Activated naive CD8-positive, alpha-beta T cell treated with anti-CD3 and anti-CD28 coated beads, Interleukin-2, amount 10 ng/mL, durations not matched to agents 7 days and 5 days (primary cell): ENCODE results near the gene RAPH1. TPM values are rescaled to one million over a fixed set of nuclear protein-coding genes. Genes with fewer than 3 reads are reported as not detected.
"Not testable (repeated sequence)": the region's sequence is repeated elsewhere in the genome, so short reads cannot be mapped to it uniquely, and the experiment has no call there.

Experiments
- ATAC-seq: fragments of 150-1000 bp; cut with Tn5 transposase; one replicate; pipeline ENCODE4 v1.10.0; 2021; ENCODE audit warnings: low read depth, moderate library complexity
- POLR2A ChIA-PET: fragments of 350-600 bp; sonication (Branson Sonifier 250); formaldehyde crosslinking; loops from one replicate; lab custom pipeline; 2021; ENCODE audit warnings: antibody characterized with exemption; lab: Charles Lee
- DNase-seq: peaks from one replicate; pipeline ENCODE4 v3.0.0; 2021
- H3K27ac Mint-ChIP-seq: one replicate; pipeline ENCODE4 v1.8.0; 2022; ENCODE audit warnings: mild to moderate bottlenecking, mixed read lengths
- H3K27me3 Mint-ChIP-seq: one replicate; pipeline ENCODE4 v1.8.0; 2022; ENCODE audit warnings: mild to moderate bottlenecking, moderate library complexity, mixed read lengths
- H3K36me3 Mint-ChIP-seq: one replicate; pipeline ENCODE4 v1.8.0; 2021; ENCODE audit warnings: mild to moderate bottlenecking, mixed read lengths
- H3K4me1 Mint-ChIP-seq: one replicate; pipeline ENCODE4 v1.8.0; 2021; ENCODE audit warnings: mixed read lengths
- H3K4me3 Mint-ChIP-seq: one replicate; pipeline ENCODE4 v1.8.0; 2022; ENCODE audit warnings: mild to moderate bottlenecking, moderate library complexity, mixed read lengths
- H3K9me3 Mint-ChIP-seq: one replicate; pipeline ENCODE4 v1.8.0; 2021; ENCODE audit warnings: mixed read lengths
- total RNA-seq, 2 experiments: library from RNA; stranded (reverse); gene quantifications; one replicate each; pipeline ENCODE4 v1.2.3, GENCODE V29; 2021

Gene RAPH1
- total RNA-seq, 2 experiments from 2014 or later = 0.58 to 0.74 TPM

DNA sequence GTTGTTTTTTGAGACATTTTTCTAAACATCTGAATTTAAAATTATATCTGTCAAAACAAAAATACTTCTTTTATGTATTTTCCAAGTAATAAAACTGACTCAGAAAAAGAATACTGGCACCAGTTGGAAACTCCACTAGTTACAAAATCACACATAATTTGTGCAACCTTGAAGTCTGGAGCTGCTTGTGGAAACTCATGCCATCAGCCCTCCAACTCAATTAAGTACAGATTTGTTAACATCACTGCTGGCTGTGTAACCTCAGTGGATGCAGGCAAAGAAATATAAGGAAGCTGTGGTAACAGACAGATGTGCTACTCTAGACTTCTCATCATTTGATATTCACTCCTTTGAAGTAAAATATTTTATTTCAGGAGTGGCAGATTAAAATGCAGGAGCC, 30.0 kb upstream of the RAPH1 start:
- POLR2A ChIA-PET = no interaction called here
- Mint-ChIP-seq H3K4me3 (no peak overlapping the region), H3K9me3 (no peaks in the 10 kb centered on the region), H3K4me1 (peaks cover 3% of the 10 kb centered on the region), H3K27me3 (peaks cover 14% of the 10 kb centered on the region), H3K27ac (no peak overlapping the region), H3K36me3 (peaks cover 1% of the 10 kb centered on the region)
- DNase-seq (no peak), ATAC-seq (no peak)

GRCh38 chr2:203562268-203562667, 27.2 kb upstream of the RAPH1 start:
- DNase-seq (no peak), ATAC-seq (no peak)
- Mint-ChIP-seq H3K4me3 (no peak overlapping the region), H3K4me1 (no peaks in the 10 kb centered on the region), H3K27ac (no peak overlapping the region), H3K36me3 (no peaks in the 10 kb centered on the region), H3K27me3 (peaks cover 12% of the 10 kb centered on the region), H3K9me3 (no peaks in the 10 kb centered on the region)
- POLR2A ChIA-PET = no interaction called here

- POLR2A ChIA-PET = no interaction called here
Observed at GRCh38 chr2:203559641-203560040, 24.5 kb upstream of the RAPH1 start.

DNA sequence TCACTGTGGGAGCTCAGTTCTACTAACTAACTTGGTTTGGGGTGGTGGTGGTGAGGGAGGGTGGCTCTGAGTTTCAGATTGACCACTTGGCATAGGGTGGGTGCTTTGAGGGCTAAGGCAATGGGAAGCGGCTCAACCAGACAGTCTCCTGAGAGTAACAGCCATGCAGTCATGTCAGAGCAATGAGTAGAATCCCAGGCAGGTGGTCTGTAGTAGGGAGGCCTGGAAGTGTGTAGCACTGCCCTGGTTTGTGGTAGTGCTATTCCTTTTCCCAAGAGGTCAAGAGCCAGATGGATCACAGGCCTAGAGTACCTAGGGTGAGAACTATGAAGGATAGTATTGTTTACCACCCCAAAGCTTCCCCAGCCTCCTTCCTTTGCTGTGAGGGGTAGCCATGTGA, 18.7 kb upstream of the RAPH1 start:
- H3K4me3 Mint-ChIP-seq = no peak overlapping the region
- H3K9me3 Mint-ChIP-seq = no peaks in the 10 kb centered on the region
- H3K4me1 Mint-ChIP-seq = peaks cover 2% of the 10 kb centered on the region
- H3K27ac Mint-ChIP-seq = no peak overlapping the region
- POLR2A ChIA-PET = no interaction called here
- no peak for ATAC-seq
- DNase-seq = no peak
- peaks cover 3% of the 10 kb centered on the region for H3K27me3 Mint-ChIP-seq
- no peaks in the 10 kb centered on the region for H3K36me3 Mint-ChIP-seq

More at GRCh38 chr2:203559641-203560040, 24.5 kb upstream of the RAPH1 start:
- Mint-ChIP-seq H3K4me3 (no peak overlapping the region), H3K36me3 (no peaks in the 10 kb centered on the region), H3K27ac (no peak overlapping the region), H3K9me3 (no peaks in the 10 kb centered on the region), H3K27me3 (peaks cover 12% of the 10 kb centered on the region), H3K4me1 (no peaks in the 10 kb centered on the region)
- DNase-seq (no peak), ATAC-seq (no peak)

DNA sequence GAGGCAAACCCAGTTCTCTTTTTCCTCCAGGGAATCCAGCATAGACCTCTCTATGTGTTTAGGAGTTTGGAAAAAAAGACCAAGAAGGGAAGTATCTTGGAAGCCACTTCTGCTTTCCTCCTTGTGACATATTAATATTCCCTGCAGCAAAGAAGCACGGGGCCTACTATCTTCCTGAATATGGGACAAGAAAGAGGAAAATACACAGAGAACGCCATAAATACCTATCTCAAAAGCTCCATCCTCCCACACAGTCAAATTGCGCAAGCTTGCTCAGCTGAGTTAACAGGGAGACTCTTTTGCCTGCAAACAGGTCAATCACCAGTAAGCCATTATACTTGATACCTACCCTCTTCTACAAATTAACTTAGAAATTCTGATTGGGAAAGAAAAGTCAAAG, 16.7 kb upstream of the RAPH1 start:
- H3K9me3 Mint-ChIP-seq = no peaks in the 10 kb centered on the region
- H3K27me3 Mint-ChIP-seq = peaks cover 3% of the 10 kb centered on the region
- POLR2A ChIA-PET = no interaction called here
- no peak for DNase-seq
- peaks cover 8% of the 10 kb centered on the region for H3K4me1 Mint-ChIP-seq
- no peak overlapping the region for H3K4me3 Mint-ChIP-seq
- H3K27ac Mint-ChIP-seq = no peak overlapping the region
- no peaks in the 10 kb centered on the region for H3K36me3 Mint-ChIP-seq
- no peak for ATAC-seq

DNA sequence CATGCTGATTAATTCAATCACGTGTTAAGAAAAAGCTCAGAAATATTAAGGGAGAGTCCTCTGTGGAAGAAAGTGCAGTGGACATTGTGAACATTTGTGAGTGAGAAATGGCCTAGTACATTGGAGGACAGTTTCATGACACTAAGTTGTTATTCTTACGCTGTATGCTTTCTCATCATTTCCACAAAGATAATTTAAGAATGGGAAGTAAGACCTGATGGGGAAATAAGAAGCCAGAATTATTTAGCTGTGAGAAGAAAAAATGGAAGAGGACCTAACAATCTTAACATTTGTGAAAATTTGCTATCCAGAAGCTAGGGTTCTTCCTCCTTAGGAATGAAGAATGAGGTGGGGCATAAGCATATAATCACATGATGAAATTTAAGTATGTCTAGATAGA, 15.2 kb upstream of the RAPH1 start:
- peaks cover 8% of the 10 kb centered on the region for H3K4me1 Mint-ChIP-seq
- H3K36me3 Mint-ChIP-seq = no peaks in the 10 kb centered on the region
- no peak overlapping the region for H3K4me3 Mint-ChIP-seq
- ATAC-seq (no peak), DNase-seq (no peak)
- H3K27ac Mint-ChIP-seq = no peak overlapping the region
- H3K9me3 Mint-ChIP-seq = no peaks in the 10 kb centered on the region
- POLR2A ChIA-PET = no interaction called here
- peaks cover 3% of the 10 kb centered on the region for H3K27me3 Mint-ChIP-seq

- H3K9me3 Mint-ChIP-seq = no peaks in the 10 kb centered on the region
- H3K27ac Mint-ChIP-seq = no peak overlapping the region
- peaks cover 8% of the 10 kb centered on the region for H3K4me1 Mint-ChIP-seq
- POLR2A ChIA-PET = no interaction called here
- ATAC-seq (no peak), DNase-seq (no peak)
- no peaks in the 10 kb centered on the region for H3K36me3 Mint-ChIP-seq
- H3K27me3 Mint-ChIP-seq = peaks cover 3% of the 10 kb centered on the region
- no peak overlapping the region for H3K4me3 Mint-ChIP-seq
Observed at GRCh38 chr2:203549406-203549805, 14.3 kb upstream of the RAPH1 start.

DNA sequence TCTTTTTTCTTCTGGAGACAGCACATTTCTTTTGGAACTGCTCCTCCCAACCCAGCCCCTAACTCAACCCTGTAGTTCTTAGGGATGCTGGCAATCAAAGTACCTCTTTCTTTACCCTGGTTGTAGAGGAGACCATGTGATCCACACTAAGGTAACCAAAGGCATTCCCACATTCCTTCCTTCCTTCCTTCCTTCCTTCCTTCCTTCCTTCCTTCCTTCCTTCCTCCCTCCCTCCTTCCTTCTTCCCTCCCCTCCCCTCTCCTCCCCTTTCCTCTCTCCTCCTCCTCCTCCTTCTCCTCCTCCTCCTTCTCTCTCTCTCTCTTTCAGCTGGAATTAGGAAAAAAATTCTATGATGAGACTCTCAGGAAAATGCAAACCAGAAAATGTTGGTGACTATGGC, 13.8 kb upstream of the RAPH1 start:
- Mint-ChIP-seq H3K9me3 (no peaks in the 10 kb centered on the region), H3K27ac (no peak overlapping the region), H3K27me3 (peaks cover 3% of the 10 kb centered on the region), H3K36me3 (no peaks in the 10 kb centered on the region), H3K4me3 (no peak overlapping the region), H3K4me1 (peaks cover 8% of the 10 kb centered on the region)
- ATAC-seq (no peak), DNase-seq (no peak)
- POLR2A ChIA-PET = no interaction called here

DNA sequence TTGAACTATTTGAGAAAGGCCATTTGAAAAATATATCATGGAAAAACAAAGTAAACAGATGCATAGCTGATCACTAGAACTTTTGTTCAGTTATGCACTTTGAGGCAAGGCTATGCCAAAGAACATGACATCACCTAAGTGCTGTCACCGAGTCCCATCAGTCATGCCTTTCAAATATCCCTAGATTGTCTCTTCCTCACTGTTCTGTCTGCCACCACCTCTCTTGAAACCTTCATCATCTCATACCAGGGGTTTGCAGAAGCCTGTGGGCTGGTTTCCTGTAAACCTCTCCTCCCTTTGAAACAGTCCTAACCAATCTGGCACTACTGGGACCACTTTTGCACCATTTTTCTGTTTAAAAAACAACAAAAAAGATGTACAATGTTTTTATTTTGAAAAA, 12.3 kb upstream of the RAPH1 start:
- Mint-ChIP-seq H3K36me3 (no peaks in the 10 kb centered on the region), H3K27me3 (peaks cover 5% of the 10 kb centered on the region), H3K4me1 (peaks cover 8% of the 10 kb centered on the region), H3K4me3 (no peak overlapping the region), H3K27ac (no peak overlapping the region), H3K9me3 (no peaks in the 10 kb centered on the region)
- ATAC-seq = peak; percentile 50
- DNase-seq = no peak
- POLR2A ChIA-PET = no interaction called here

GRCh38 chr2:203544402-203544801, 9.3 kb upstream of the RAPH1 start:
- POLR2A ChIA-PET = interaction anchor here (0.7 kb wide), 1 partner anchor 270 kb away, joined by 3 read pairs; no protein-coding TSS in a partner anchor
- Mint-ChIP-seq H3K27me3 (peaks cover 7% of the 10 kb centered on the region), H3K4me1 (peaks cover 6% of the 10 kb centered on the region), H3K9me3 (no peaks in the 10 kb centered on the region), H3K36me3 (no peaks in the 10 kb centered on the region), H3K27ac (no peak overlapping the region), H3K4me3 (no peak overlapping the region)
- DNase-seq (no peak), ATAC-seq (no peak)

DNA sequence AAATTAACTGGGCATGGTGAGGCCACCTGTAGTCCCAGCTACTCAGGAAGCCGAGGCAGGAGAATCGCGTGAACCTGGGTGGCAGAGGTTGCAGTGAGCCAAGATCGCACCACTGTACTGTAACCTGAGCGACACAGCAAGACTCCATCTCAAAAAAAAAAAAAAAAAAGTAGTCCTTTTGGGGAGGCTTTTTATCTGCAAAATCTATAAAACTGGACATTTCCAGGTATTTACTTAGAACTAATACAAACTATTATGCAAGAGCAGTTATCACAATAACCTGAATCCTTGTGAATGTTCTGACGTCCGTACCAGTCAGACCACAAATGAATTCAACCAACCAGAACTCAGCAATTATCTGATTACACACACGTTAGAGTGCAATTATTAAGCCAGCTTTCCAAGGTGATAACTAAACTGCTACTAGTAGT, 8.8 kb upstream of the RAPH1 start:
- no peak overlapping the region for H3K4me3 Mint-ChIP-seq
- no peaks in the 10 kb centered on the region for H3K36me3 Mint-ChIP-seq
- ATAC-seq (no peak), DNase-seq (no peak)
- H3K27me3 Mint-ChIP-seq = peaks cover 11% of the 10 kb centered on the region
- H3K4me1 Mint-ChIP-seq = peaks cover 6% of the 10 kb centered on the region
- no peaks in the 10 kb centered on the region for H3K9me3 Mint-ChIP-seq
- no peak overlapping the region for H3K27ac Mint-ChIP-seq
- POLR2A ChIA-PET = interaction anchor here (0.7 kb wide), 1 partner anchor 270 kb away, joined by 3 read pairs; no protein-coding TSS in a partner anchor

DNA sequence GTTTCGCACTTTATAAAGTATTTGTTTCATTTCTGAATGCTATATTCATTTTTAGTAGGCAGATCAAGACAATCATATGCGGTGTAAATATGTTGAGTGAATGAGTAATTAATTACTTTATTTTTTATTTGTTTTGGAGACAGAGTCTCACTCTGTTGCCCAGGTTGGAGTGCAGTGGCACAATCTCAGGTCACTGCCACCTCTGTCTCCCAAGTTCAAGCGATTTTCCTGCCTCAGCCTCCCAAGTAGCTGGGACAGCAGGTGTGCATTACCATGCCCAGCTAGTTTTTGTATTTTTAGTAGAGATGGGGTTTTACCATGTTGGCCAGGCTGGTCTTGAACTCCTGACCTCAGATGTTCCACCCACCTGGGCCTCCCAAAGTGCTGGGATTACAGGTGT, 5.5 kb upstream of the RAPH1 start:
- H3K4me1 Mint-ChIP-seq, H3K36me3 Mint-ChIP-seq, ATAC-seq, DNase-seq, H3K27ac Mint-ChIP-seq, H3K4me3 Mint-ChIP-seq, POLR2A ChIA-PET: not testable (repeated sequence)
- Mint-ChIP-seq H3K27me3 (peaks cover 34% of the 10 kb centered on the region), H3K9me3 (peaks cover 13% of the 10 kb centered on the region)

- H3K4me3 Mint-ChIP-seq, POLR2A ChIA-PET, H3K36me3 Mint-ChIP-seq: not testable (repeated sequence)
Observed at GRCh38 chr2:203538237-203538636, 3.1 kb upstream of the RAPH1 start.

DNA sequence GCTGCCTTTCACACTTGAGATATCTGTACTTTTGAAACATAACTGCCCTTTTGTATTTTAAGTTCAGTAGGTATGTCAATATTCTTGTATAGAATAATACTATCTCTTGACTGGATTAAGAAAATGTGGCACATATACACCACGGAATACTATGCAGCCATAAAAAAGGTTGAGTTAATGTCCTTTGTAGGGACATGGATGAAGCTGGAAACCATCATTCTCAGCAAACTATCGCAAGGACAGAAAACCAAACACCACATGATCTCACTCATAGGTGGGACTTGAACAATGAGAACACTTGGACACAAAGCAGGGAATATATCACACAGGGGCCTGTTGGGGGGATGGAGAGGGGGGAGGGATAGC, 1.5 kb upstream of the RAPH1 start:
- H3K27ac Mint-ChIP-seq, H3K36me3 Mint-ChIP-seq, ATAC-seq, DNase-seq, POLR2A ChIA-PET, H3K4me3 Mint-ChIP-seq: not testable (repeated sequence)
- peaks cover 13% of the 10 kb centered on the region for H3K9me3 Mint-ChIP-seq
- peaks cover 64% of the 10 kb centered on the region for H3K27me3 Mint-ChIP-seq
- peaks cover 15% of the 10 kb centered on the region for H3K4me1 Mint-ChIP-seq

More at GRCh38 chr2:203538237-203538636, 3.1 kb upstream of the RAPH1 start:
- peaks cover 13% of the 10 kb centered on the region for H3K9me3 Mint-ChIP-seq
- peaks cover 15% of the 10 kb centered on the region for H3K4me1 Mint-ChIP-seq
- DNase-seq, H3K27ac Mint-ChIP-seq, ATAC-seq: not testable (repeated sequence)
- H3K27me3 Mint-ChIP-seq = peaks cover 50% of the 10 kb centered on the region
